GM12865 (cell line): ENCODE data around the gene TTF1.

Experiments
- DNase-seq: peaks from one replicate; pipeline ENCODE4 v3.0.0; 2010; ENCODE audit warnings: low read depth
- H3K4me3 ChIP-seq: 2 replicates; pipeline ENCODE4 v1.5.1; 2011; ENCODE audit warnings: mild to moderate bottlenecking, low read depth, low read length, control low read depth
- TF ChIP-seq, protein P1 (sequence below): IDR thresholded peaks from 2 replicates; pipeline ENCODE4 v1.5.1; 2011; ENCODE audit warnings: low read length, control low read depth, low read depth, inconsistent platforms; ENCODE audit not compliant: insufficient read depth; ENCODE audit errors: missing control alignments

The TTF1 gene

DNA sequence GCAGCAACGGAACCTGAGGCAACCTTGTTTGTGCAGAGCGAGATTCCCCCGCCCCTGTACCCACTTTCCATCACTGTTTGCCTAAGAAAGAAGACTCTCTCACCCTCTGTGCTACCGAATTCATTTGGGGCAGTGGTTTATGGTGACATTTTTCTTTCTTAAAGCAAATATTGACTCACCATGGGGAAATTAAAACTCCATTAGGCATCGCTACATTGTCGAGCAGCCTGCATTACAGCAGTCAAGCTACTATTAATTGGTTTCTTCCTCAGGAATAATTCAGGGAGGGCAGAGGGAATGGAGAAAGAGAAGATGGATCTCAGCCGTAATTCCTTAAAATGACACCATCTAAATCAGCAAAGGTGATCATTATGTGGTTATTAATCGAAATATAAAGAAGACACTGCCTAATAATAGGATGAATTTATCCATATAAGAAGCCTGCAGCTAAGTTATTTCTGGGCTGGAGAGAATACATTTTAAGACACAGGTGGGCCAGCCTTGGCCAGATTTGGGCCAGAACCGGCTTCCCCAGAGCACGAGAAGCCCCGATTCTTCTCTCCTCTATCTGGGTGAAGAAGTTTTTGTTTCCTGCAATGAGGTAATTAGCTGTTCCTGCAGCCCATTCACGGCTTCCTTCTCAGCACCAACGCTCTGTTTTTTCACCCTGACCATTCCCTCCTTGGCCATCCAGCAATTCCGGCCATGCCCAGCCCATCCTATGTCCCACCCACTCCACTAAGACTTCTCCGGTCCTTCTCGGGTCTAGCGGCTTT lies 20.2 kb upstream of the TTF1 start:
- DNase-seq = no peak
- TF ChIP-seq, protein P1, sequence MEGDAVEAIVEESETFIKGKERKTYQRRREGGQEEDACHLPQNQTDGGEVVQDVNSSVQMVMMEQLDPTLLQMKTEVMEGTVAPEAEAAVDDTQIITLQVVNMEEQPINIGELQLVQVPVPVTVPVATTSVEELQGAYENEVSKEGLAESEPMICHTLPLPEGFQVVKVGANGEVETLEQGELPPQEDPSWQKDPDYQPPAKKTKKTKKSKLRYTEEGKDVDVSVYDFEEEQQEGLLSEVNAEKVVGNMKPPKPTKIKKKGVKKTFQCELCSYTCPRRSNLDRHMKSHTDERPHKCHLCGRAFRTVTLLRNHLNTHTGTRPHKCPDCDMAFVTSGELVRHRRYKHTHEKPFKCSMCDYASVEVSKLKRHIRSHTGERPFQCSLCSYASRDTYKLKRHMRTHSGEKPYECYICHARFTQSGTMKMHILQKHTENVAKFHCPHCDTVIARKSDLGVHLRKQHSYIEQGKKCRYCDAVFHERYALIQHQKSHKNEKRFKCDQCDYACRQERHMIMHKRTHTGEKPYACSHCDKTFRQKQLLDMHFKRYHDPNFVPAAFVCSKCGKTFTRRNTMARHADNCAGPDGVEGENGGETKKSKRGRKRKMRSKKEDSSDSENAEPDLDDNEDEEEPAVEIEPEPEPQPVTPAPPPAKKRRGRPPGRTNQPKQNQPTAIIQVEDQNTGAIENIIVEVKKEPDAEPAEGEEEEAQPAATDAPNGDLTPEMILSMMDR = no peak
- no peak overlapping the region for H3K4me3 ChIP-seq

DNA sequence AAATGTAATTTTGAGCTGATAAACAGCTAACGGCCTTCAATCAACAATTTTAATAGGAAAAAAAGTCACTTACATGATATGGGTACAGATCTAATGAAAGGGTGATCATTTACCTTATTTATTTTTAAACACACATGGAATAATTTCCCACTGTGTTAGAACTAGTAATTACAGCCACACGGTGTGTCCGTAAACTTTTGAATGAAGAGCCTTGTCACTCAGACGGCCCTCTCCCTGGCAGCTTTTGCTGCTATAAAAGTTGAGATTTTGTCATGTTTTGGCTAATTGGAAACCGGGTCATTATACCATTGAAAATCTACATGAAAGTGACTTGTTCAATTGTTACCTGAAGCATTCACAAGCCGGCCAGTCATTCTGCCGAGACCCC lies 19.0 kb upstream of the TTF1 start:
- TF ChIP-seq, protein P1 = no peak
- H3K4me3 ChIP-seq = no peak overlapping the region
- DNase-seq = no peak

DNA sequence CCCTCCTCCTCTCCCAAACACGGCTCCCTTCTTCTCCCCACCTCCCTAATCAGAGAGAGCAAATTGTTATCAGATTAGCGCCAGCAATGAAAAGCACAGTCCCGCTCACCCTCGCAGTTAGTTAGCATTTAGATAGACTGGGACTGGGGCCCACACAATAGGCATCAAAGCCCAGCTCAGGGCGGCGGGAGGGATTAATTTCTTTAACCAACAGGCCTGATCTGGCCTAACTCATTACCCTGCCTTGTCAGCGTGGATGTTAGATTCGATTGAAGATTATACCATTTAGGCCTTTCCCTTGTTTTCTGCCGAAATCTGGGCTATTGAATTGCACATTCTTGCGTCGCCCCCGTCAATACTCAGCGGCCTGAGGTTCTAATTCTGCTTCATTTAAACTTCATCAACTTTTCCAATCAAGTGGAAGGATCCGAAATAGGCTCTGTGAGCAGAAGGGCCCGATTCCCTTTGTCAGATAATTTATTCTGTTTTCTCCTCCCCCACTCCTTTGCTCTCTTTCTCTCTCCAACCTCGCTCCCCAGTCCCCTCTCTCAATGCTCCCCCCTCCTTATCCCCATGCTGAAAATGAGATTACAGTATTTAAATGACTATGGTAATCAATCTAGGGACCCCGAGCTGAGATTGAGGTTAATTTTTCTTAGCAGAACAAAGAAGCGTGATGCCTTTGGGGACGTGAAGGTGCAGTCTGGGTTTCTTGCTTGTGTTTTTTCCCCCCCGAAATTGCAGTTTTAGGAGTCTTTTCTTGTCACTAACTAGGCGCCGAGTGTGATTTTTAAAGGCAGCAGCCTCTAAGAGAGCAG lies 18.4 kb upstream of the TTF1 start:
- H3K4me3 ChIP-seq = no peak overlapping the region
- TF ChIP-seq, protein P1 = no peak
- DNase-seq = no peak

DNA sequence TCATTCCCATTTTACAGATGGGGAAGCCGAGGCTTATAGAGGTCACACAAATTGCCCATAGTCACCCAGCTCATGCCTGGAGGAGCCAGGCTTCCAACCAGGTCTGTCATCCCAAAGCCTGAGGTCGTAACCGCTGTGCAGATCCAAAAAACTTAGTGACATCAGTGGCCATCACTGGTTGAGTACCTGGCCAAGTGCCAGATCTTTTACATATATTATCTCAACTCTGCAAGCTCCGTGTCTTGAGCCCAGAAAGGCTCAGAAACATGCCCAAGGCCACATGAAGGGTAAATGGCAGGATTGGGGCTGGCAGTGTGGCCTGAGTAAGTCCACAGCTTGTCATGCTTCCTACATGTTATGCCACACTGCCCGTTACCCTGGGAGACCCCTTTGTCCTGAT lies 16.9 kb upstream of the TTF1 start:
- no peak for DNase-seq
- TF ChIP-seq, protein P1 = no peak
- H3K4me3 ChIP-seq = no peak overlapping the region

DNA sequence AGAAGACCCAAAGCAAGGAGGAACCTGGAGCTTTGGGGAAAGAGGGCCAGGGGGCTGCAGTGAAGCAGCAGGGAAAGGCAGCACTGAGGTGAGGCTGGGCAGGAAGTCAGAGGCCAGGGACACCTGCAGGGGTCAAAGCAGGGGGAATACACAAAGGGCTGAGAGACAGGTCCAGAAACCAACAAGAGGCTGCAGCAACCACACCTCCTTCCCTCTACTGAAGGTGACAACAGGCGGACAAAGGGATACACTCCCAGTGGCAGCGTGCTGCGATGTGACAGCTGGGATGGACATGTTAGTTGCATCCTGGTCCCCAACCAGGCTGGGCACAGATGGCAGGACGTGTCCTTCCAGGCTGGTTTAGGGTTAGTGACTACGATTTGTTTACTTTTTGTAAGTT lies 15.9 kb upstream of the TTF1 start:
- no peak for DNase-seq
- TF ChIP-seq, protein P1 = no peak
- H3K4me3 ChIP-seq = no peak overlapping the region

DNA sequence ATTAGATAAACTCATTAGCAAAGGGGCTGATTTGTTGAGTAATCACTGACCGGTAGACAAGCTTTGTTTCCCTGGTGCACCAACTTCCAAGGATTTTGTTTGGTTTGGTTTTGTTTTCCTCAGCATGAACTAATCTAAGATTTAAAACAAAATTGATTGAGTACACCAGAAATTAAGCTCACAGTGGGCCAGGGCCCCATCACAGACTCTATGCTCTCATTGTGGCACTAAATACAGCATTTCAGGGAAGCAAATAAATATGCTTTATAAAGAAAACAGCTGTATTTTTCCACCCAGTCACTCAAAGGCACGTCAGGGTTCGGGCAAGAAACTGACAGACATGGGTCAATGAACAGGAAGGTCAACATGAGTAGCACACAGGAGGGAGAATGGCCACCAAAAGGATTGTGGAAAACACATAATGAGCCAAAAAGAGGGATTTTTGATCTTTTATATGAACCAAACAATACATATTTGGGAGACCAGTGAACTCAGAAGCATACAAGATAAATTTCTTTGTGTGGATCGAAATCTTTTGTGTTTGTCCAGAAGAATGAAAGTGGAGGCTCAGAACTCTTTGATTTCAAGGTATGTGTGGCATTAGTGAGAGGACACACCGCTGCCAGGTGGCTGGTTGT lies 12.2 kb upstream of the TTF1 start:
- no peak overlapping the region for H3K4me3 ChIP-seq
- TF ChIP-seq, protein P1 = no peak
- no peak for DNase-seq
